HG03060 (cell line): Measurements from ENCODE around the gene PHACTR1.

ENCODE experiments used
- ATAC-seq: cut with Tn5 transposase; IDR thresholded peaks from one replicate; pipeline ENCODE4 v1.9.1; 2021; ENCODE audit warnings: low read depth, moderate number of reproducible peaks; ENCODE audit not compliant: unreplicated experiment

Gene PHACTR1

DNA sequence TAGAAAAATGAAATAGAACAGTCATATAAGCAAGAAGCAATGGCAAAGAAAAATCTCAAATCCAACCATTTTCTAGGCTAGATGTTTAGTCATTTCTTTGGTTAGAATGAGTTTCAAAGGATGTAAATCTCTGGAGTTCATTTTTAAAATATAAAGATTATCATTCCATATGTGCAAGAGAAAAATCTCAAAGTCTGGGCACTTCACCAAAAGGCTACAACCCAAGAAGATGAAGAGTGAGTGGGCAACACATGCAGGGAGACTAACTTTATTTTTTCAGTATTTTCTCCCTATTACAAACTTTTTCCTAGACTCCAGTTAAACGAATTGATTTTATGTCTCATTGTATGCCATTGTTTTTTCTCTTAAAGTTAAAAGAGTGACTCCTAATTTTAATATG is 83.6 kb downstream of the PHACTR1 start:
- ATAC-seq: no peak

DNA sequence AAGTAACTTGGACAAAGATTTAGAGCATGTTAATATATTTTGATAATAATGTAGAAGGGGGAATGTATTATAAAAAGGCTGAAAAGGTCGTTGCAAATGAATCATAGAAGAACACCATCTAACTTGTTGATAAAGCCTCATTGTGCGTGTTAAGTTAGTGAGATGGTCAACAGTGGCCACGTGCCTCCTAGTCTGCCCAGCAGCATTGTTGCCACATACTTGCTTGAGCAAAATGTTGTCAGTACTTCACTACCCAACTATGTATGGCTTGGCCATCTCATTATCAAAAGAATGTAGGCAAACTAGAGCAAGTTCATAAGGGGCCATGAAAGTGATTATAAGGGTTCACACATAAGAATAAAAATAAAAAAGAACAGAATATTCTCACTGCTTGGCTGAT is 84.6 kb downstream of the PHACTR1 start:
- no peak for ATAC-seq

DNA sequence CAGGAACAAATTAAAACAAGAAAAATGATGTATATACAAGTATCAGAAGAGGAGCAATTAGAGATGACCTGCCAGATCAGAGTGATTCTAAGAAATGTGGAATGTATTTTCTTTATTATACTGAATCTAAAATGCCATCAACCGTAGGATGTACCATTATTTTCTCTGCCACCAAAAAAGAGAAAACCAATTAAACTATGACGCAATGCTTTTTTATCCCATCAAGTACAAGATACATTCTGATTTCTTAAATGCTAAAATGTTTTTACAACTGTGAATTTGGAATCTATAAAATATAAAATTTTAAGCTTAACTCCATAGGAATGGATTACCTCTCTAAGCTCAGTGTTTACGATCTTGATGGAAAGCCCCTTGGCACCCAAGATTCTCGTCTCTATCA is 85.9 kb downstream of the PHACTR1 start:
- no peak for ATAC-seq

DNA sequence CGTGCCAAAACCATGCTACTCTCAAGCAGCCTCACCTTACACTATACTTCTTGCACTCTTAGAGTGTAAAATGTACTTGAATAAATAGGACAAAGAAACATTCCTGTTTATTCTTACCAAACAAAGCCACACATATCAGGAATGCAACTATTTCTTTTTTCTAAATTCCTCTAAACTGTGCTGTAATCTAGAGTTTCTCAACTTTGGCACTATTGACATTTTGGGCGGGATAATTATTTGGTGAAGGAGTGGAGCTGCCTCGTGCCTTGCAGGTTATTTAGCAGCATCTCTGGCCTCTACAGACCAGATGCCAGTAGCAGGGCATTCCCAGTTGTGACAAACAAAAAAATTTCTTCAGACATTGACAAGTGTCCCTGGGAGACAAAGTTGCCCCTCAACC is 86.9 kb downstream of the PHACTR1 start:
- ATAC-seq: no peak

DNA sequence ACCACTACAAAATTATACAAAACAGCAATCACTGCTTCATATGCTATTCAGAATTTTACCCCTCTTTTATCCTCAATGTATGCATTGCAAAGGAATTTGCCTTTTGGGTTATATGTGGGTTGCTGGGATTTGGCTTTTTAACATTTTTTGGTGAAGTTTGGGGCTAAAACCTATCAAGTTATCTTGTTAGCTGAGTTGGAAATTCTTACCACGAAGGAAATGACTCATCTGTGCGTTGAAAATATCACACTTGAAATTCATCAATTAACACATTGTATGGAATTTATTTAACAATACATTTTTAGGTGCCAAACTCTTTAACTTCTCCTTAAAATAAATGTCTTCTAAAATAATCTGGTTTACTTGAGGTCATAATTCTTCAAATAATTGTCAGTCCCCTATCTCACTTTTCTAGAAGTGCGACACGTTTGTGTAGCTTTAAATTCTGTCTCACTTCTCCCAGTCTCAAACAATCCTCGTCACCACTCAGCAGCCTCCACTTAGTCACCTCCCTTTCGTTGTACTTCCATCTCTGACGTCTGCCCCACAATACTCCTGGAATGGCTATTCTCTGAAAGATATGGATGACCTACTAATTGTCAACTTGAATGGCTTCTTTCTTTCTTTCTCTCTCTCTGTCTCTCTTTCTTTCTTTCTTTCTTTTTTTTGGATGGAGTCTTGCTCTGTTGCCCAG is 88.5 kb downstream of the PHACTR1 start:
- ATAC-seq: no peak

DNA sequence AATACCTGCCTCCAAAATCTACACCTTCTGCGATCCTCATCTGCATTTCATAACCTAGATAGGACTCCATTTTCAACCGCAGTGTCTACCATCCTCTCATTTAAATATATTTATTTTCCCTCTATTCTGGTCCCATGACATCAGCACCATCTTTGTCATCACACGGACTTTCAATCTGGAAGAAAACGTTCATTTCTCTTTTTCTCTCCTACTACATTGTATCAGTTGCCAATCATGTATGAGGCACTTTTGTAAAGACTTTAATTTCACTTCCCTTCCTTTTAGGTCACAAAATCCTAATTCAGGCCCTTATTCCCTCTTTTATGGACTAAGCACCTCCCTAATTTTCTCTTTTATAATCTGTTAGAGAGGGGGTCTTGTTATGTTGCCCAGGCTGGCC is 89.6 kb downstream of the PHACTR1 start:
- ATAC-seq: no peak

DNA sequence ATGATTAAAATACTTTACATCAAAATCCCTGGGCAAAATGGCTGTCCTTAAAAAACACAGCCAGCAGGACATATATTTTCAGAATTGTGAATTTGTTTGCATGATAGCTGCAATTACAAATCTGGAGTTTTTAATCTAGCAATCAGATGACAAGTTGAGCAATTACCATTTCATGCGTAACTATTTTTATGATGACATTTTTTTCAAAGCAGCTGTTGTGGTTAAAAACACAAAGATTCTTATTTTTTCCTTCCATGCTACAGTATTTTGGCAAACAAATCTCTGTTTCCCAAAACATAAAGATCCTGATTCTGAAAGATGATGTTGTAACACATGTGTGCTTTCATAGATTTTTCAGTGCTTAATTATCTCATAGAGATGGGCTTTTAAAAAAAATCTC is 90.2 kb downstream of the PHACTR1 start:
- ATAC-seq: no peak

DNA sequence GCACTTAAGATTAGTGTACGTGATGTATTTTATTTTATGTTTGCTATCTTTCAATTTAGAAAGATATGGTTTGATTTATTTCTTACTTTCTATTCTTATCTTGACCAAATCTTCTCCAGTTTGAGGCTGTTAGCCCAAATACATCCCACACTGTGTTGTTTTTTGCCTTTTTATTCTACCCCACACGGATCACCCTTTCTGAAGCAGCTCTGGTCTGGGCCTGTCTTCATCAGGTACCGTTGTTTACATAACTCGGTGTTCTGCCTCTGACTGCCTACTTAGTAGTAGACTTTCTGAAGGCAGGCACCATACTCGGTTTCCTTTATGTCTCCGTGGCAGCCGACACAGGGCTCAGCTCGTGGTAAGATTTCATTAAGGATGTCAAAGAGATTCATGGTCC is 95.0 kb downstream of the PHACTR1 start:
- ATAC-seq: no peak

DNA sequence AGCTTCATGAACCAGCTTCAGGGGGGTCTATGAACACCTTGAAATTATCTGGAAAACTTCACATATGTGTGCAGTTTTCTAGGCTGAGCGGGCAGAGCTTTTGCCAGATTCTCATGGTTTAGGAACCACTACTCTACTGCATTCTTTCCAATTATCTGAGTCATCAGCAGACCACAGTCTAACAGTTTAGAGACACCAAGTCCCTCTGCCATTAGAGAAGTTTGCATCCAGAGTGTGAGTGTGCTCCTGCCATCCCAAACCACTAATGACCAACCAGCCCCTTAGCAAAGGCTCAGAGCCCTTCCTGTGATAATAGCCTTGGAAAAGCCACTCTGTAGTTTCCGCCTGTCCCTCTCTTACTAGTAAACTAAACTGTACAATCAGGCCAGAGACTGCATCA is 96.8 kb downstream of the PHACTR1 start:
- no peak for ATAC-seq

DNA sequence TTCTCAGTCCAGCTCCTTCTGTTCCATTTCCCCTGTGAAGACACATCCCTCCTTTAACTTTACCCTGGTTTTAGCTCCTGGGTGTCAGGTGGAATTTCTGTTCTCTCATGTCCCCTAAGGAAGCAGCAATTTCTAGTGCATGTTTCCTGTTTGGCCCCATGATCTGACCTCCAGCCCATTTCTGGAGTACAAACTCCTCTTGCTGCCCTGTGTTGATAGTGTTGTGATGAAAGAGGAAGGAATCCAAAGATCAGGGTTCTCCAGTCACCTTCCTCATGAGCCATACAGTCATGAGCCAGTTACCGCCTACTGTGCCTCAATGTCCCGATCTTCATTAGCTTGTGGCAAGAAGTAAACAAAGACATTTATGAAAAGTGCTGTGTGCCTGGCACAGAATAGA is 97.4 kb downstream of the PHACTR1 start:
- no peak for ATAC-seq

DNA sequence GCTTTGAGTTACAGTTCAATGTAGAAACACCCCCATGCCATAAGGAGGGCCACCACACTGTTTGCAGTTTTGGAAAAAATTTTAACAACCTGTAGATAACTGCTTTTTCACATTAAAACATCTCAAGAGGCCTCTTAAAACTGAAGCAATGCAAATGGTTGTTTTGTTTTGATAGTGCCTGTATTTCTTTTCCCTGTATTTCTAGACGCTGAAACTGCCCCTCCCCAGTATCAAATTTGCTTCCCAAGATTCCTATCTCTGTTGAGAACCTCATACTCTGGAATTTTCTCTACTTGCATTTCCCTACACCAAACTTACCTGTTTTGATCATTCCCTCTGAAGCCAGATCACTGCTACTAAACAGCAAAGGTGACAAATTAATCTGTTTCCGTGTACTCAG is 98.5 kb downstream of the PHACTR1 start:
- no peak for ATAC-seq

DNA sequence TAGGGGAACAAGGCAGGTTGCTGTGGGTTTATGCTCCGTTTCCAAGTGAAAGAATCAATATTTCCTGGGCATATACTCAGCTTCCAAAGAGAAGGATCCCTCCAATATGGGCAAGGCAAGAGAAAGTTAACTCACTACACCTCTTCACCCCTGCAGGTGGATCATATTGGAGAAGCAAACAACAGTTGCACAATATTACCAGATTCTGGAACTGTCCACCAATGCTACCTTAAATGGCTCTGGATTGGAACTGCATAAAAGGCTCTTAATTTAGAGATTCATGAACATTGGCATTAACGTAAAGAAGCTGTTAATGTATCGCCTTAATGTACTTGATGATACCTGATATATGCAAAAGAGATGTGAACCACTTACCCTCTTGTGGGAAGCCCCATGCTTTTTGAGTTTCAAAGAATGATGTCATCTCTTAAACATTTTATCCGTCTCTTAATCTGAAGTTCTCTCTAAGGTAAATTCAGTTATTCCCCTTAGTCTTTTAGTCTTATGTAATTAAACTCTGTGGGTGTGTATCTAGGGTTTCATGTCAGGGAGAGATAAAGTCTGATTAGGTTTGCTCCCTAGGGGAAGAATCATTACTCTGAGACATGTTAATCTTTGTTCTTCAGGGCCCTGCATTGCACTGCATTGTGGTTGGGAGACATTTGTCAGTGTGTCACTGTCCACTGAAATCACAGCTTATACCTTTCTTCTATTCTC is 99.5 kb downstream of the PHACTR1 start:
- no peak for ATAC-seq

DNA sequence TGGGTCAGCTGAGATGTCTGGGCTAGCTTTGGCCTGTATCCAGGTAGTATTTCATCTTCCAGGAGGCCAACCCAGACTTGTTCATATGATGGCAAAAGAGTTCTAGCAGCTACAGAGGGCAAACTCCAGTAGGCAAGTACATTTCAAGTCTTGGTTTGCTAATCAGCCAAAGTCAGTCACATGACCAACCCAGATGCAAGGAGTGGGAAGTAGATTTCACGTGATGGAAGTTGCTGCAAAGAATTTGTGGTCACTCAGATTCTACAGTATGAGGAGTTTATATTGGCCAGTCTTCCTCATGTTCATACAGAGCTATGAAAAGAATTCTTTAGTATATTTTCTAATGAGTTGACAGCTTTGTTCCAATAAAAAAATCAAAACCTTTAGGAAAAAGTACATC is 101.8 kb downstream of the PHACTR1 start:
- ATAC-seq: no peak

DNA sequence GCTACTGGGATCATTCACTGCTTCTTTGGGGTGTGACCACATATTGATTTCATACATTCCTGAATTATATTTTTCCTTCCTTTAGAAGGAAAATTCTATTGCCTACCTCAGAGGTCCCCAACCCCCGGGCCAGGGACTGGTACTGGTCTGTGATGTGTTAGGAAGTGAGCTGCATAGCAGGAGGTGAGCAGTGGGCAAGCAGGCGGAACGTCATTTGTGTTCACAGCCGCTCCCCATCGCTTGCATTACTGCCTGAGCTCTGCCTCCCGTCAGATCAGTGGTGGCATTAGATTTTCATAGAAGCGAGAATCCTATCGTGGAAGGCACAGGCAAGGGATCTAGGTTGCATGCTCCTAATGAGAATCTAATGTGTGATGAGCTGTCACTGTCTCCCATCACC is 107.3 kb downstream of the PHACTR1 start:
- ATAC-seq: no peak

DNA sequence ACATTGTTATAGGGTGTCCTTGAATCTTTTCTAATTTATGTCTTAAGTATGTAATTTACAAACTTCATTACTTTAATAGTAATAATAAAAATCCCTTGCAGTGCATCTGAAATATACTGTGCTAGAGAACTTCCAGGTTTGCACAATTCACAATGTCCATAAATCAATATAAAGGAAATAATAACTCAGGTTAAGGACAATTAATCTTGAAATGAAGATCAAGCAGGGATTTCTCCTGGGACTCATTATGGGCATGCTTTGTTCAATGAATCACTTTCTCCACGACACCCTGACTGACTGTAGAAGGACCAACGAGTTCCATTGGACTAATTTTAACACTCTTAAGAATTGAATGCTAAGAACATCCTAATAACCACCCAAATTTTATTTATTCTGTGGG is 110.0 kb downstream of the PHACTR1 start:
- ATAC-seq: no peak

DNA sequence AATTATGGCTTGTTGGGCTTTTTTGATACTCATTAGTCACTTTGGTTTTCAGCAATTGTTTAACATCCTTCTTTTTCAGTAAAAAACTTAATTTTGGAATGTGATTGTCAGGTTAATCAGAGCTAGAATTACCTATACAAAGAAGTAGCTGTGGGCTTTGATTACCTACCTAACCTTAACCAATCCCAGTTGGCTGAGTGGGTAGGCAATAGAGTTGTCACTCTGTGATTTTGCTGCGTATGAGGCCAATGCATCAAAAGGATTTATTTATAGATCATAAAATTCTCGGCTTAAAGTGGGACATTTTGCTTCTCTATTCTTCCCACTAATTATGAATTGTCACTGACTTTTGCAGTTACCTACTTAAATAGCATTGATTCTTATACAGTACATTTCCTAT is 111.4 kb downstream of the PHACTR1 start:
- ATAC-seq: no peak

DNA sequence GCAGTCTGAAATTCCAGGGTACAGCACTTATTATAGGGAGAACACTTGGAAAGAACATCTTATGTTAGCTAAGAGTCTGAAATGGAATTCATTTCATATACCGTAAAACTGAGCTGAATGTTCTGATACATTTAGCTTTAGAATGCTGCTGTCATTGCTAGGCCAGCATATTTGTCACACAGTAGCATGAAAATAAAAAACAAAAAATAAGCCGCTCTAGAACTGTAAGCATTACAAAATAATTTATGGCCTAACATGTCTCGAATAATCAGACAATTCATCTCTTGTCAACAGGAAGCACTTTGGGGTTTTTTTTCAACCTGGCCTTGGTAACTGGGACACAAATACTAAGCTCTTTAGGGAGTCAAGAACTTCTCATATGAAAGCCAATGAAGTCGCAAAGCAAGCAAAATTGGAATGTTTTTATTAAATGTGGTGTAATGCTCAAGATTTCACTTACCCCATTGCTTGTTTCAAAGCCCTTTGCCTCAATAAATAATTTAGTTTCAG is 115.7 kb downstream of the PHACTR1 start:
- ATAC-seq: no peak

DNA sequence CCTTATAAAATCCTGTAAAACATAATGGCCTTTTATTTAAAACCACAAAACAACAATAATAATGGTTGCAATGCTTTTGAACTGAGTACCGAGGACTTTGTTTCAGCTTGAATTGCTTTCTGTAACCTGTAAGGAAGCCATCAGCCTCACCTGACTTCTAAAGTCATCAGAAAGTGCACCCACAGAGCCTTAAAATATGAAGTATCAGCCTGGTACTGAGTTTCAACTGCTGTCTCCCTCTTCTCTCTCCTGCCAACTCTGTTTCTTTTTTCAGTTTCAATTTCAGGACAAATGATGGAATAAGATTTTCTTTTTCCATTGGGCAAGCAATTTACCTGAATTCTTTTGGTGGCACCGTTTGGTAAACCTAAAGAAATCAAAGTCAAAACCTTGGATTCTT is 119.4 kb downstream of the PHACTR1 start:
- no peak for ATAC-seq

DNA sequence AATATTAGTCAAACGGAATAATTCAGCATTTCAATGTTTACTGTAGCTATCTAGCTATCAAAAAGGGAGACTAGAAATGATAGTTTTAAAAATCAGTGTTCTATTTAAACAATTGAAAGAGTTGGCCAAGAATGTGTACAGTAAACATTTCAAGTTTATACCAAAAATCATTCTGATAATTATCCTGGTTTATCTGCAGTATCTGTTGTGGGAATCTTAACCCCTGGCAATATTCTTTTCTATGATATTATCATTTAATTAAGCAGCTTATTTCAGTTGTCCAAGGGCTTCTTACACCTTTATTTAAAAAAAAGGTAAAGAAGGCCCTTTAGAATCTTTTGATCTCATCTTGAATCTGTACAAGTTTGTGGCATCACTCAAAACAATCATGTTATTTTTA is 125.1 kb downstream of the PHACTR1 start:
- no peak for ATAC-seq

DNA sequence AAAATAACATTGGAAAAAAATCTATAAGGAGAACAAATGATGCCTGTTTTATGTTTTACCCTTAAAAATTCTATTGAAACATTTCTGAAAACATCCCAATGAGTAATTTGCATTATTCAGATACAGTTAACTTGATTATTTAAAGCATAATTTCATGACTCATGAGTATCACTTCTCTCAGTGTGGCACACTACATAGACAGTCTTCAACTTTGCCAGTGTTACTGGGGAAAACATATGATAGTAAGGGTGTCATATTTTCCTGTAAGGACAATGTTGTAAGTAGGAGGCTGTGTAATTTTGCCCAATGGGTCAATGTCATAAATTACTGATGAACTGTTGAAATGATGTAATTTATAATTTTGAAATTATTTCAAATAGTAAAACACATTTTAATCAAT is 125.5 kb downstream of the PHACTR1 start:
- ATAC-seq: no peak

DNA sequence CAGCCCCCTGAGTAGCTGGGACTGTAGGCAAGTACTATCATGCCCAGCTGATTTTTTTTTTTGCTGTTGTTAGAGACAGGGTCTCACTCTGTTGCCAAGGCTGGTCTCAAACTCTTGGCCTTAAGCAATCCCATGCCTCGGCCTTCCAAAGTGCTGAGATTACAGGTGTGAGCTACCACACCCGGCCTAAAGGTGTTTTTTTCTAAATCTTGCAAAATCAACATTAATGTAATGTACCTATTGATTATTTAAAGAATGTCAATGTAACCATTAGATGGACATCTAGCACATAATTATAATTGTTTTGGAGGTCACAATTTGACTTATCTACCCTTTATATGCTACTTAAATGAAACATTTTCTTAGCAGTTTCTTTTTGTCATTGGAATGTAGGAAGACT is 126.1 kb downstream of the PHACTR1 start:
- no peak for ATAC-seq
